HepG2 (cell line): ENCODE results near the gene MED23. TPM values are rescaled to one million over a fixed set of nuclear protein-coding genes. Genes with fewer than 3 reads are reported as not detected.
A peak's percentile ranks its signal among the peaks of the same experiment; 100 is the strongest.

Experiments
- FOXO4 ChIP-seq: sonication (generic); formaldehyde crosslinking; conservative IDR thresholded peaks from 2 replicates; pipeline ENCODE4 v1.8.1; 2023; ENCODE audit warnings: missing genetic modification reagents
- HNF4A ChIP-seq: sonication (generic); formaldehyde crosslinking; IDR thresholded peaks from 2 replicates; pipeline ENCODE4 v1.4.0; 2020; ENCODE audit warnings: missing genetic modification reagents
- MEIS1 ChIP-seq: sonication (generic); formaldehyde crosslinking; IDR thresholded peaks from 2 replicates; pipeline ENCODE4 v1.9.0; 2021; ENCODE audit warnings: mild to moderate bottlenecking, missing genetic modification reagents, moderate library complexity, borderline replicate concordance
- WIZ ChIP-seq: sonication (generic); formaldehyde crosslinking; IDR thresholded peaks from 2 replicates; pipeline ENCODE4 v1.5.1; 2020; ENCODE audit warnings: mild to moderate bottlenecking, missing genetic modification reagents
- ZBTB2 ChIP-seq: sonication (generic); formaldehyde crosslinking; IDR thresholded peaks from 2 replicates; pipeline ENCODE4 v1.8.0; 2022; ENCODE audit warnings: low read depth, missing genetic modification reagents
- ZNF644 ChIP-seq: IDR thresholded peaks from 2 replicates; pipeline ENCODE4 v1.6.1; 2016; ENCODE audit warnings: low read depth
- ZNF710 ChIP-seq: sonication (generic); formaldehyde crosslinking; IDR thresholded peaks from 2 replicates; pipeline ENCODE4 v1.5.0; 2020; ENCODE audit warnings: mild to moderate bottlenecking, missing genetic modification reagents, borderline replicate concordance
- ZNF777 ChIP-seq: sonication (generic); formaldehyde crosslinking; IDR thresholded peaks from 2 replicates; pipeline ENCODE4 v1.4.0; 2020; ENCODE audit warnings: missing genetic modification reagents
- polyA plus RNA-seq, 8 experiments: library from polyadenylated mRNA; depleted of rRNA in 3 of 8; stranded (reverse) in 7 of 8; unstranded in 1 of 8; fragments of >200 nt; fragmentation: Illumina TruSeq in 4 of 8; extraction: Trizol in 4 of 8; gene quantifications; 2 replicates each; pipeline versions ENCODE4 v1.2.1 to v1.2.3, GENCODE V29; 2011 to 2016; ENCODE audit warnings: low read depth in 4 of 8, missing spikeins in 1 of 8, mixed read lengths in 1 of 8; ENCODE audit not compliant: insufficient read depth in 1 of 8
- total RNA-seq, 5 experiments: library from RNA; depleted of rRNA; stranded (reverse); fragments of >200 nt; fragmentation: Illumina TruSeq; extraction: Trizol; gene quantifications; 2 replicates each; pipeline ENCODE4 v1.2.3, GENCODE V29; 2016; ENCODE audit warnings: low read depth in 1 of 5
- TF ChIP-seq, protein P1 (sequence below): IDR thresholded peaks from 2 replicates; pipeline ENCODE4 v1.6.1; 2016; ENCODE audit warnings: low read depth, missing genetic modification reagents, missing compliant biosample characterization
- TF ChIP-seq, protein P2 (sequence below): sonication (generic); formaldehyde crosslinking; IDR thresholded peaks from 2 replicates; pipeline ENCODE4 v1.5.1; 2020; ENCODE audit warnings: mild to moderate bottlenecking, missing genetic modification reagents

The MED23 gene
- total and polyA plus RNA-seq, 2 of the 13 experiments (the other 11 are each of a cell fraction or from before 2014, with no cell fraction given) = 34.9 to 50.5 TPM

DNA sequence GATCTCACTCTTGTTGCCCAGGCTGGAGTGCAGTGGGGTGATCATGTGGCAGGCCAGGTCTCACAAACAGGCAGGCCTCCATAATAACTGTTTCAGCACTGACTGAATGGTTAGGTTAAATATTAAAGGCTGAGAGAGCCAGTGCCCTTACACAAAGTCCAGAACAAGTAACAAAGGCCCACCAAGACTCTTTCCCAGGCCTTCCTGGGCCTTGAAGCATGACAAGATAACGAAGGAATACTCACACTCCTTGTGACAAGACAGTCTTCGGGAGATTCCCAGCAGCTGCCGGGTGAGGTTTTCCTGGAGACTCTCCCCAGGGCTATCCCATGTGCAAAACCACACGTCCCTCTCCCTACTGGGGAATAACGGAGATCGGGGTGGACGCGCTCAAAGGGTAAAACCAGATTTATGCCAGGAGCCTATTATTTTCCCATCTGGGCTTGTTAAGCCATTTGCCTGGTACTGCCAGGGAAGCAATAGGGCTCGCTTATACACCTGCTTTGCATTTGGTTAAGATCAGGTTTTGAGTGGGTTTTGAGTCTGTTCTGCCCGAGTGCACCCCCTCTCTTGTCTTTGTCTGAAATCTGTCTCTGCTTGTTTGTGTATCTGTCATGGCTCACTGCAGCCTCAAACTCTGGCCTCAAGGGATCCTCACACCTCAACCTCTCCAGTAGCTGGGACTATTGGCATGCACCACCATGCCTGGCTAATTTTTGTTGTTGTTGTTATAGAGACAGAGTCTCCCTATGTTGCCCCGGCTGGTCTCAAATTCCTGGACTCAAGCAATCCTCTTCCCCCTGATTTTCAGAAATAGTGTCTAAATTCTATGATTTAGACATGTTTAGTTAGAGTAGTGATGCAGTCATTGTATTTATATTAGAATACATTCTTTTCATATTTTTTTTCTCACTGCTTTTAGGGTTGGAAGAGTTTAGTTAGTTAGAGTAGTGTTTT is 7.6 kb upstream of the MED23 start (continued):
- TF ChIP-seq, protein P1, sequence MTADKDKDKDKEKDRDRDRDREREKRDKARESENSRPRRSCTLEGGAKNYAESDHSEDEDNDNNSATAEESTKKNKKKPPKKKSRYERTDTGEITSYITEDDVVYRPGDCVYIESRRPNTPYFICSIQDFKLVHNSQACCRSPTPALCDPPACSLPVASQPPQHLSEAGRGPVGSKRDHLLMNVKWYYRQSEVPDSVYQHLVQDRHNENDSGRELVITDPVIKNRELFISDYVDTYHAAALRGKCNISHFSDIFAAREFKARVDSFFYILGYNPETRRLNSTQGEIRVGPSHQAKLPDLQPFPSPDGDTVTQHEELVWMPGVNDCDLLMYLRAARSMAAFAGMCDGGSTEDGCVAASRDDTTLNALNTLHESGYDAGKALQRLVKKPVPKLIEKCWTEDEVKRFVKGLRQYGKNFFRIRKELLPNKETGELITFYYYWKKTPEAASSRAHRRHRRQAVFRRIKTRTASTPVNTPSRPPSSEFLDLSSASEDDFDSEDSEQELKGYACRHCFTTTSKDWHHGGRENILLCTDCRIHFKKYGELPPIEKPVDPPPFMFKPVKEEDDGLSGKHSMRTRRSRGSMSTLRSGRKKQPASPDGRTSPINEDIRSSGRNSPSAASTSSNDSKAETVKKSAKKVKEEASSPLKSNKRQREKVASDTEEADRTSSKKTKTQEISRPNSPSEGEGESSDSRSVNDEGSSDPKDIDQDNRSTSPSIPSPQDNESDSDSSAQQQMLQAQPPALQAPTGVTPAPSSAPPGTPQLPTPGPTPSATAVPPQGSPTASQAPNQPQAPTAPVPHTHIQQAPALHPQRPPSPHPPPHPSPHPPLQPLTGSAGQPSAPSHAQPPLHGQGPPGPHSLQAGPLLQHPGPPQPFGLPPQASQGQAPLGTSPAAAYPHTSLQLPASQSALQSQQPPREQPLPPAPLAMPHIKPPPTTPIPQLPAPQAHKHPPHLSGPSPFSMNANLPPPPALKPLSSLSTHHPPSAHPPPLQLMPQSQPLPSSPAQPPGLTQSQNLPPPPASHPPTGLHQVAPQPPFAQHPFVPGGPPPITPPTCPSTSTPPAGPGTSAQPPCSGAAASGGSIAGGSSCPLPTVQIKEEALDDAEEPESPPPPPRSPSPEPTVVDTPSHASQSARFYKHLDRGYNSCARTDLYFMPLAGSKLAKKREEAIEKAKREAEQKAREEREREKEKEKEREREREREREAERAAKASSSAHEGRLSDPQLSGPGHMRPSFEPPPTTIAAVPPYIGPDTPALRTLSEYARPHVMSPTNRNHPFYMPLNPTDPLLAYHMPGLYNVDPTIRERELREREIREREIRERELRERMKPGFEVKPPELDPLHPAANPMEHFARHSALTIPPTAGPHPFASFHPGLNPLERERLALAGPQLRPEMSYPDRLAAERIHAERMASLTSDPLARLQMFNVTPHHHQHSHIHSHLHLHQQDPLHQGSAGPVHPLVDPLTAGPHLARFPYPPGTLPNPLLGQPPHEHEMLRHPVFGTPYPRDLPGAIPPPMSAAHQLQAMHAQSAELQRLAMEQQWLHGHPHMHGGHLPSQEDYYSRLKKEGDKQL (CRISPR knock-in tag) = 0 out of 2 replicates have a peak, but pooled peaks have one; percentile 18
- TF ChIP-seq ZNF777 (CRISPR knock-in tag) (no peak), ZNF644 (CRISPR knock-in tag) (peak; percentile 53), WIZ (CRISPR knock-in tag) (no peak), MEIS1 (CRISPR knock-in tag) (no peak), ZNF710 (0 out of 2 replicates have a peak, but pooled peaks have one; percentile 13), ZBTB2 (no peak), HNF4A (CRISPR knock-in tag) (peak; percentile 72), FOXO4 (CRISPR knock-in tag) (no peak)
- TF ChIP-seq, protein P2, sequence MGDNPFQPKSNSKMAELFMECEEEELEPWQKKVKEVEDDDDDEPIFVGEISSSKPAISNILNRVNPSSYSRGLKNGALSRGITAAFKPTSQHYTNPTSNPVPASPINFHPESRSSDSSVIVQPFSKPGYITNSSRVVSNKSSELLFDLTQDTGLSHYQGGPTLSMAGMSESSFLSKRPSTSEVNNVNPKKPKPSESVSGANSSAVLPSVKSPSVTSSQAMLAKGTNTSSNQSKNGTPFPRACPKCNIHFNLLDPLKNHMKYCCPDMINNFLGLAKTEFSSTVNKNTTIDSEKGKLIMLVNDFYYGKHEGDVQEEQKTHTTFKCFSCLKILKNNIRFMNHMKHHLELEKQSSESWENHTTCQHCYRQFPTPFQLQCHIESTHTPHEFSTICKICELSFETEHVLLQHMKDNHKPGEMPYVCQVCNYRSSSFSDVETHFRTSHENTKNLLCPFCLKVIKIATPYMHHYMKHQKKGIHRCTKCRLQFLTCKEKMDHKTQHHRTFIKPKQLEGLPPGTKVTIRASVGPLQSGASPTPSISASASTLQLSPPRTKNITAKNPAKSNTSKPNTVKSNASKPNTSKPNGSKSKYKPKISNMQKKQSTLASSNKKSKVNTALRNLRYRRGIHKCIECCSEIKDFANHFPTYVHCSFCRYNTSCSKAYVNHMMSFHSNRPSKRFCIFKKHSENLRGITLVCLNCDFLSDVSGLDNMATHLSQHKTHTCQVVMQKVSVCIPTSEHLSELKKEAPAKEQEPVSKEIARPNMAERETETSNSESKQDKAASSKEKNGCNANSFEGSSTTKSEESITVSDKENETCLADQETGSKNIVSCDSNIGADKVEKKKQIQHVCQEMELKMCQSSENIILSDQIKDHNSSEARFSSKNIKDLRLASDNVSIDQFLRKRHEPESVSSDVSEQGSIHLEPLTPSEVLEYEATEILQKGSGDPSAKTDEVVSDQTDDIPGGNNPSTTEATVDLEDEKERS (CRISPR knock-in tag) = no peak
